ENCODE data around the gene TFEB. TPM values are rescaled to one million over a fixed set of nuclear protein-coding genes. Genes with fewer than 3 reads are reported as not detected.

TFEB gene
- total RNA-seq, 1 experiment from 2014 or later, result 1.8 TPM

DNA sequence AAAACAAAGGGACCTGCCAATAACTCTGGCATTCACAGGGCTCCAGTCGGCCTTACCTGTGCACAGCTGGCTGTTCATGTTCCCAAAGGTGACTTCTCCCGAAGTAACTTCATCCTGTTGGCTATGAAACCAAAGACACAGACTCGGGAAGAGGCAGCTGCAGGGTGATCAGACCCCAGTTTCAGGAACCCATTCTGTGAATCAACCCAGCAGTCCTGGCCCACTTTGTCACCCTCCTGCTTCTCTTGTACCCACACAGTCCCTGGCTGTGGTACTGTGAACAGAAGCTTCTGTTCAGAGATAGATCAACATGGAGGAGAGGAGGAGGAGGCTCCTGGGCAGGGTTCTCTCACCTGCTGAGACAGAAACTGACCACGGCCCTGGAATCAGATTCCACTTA lies 20.5 kb upstream of the TFEB start:
- no peaks in the 10 kb centered on the region for H3K9me3 ChIP-seq (ENCODE audit: low read depth, low read length, poor library complexity, severe bottlenecking)
- TF ChIP-seq, protein P1, sequence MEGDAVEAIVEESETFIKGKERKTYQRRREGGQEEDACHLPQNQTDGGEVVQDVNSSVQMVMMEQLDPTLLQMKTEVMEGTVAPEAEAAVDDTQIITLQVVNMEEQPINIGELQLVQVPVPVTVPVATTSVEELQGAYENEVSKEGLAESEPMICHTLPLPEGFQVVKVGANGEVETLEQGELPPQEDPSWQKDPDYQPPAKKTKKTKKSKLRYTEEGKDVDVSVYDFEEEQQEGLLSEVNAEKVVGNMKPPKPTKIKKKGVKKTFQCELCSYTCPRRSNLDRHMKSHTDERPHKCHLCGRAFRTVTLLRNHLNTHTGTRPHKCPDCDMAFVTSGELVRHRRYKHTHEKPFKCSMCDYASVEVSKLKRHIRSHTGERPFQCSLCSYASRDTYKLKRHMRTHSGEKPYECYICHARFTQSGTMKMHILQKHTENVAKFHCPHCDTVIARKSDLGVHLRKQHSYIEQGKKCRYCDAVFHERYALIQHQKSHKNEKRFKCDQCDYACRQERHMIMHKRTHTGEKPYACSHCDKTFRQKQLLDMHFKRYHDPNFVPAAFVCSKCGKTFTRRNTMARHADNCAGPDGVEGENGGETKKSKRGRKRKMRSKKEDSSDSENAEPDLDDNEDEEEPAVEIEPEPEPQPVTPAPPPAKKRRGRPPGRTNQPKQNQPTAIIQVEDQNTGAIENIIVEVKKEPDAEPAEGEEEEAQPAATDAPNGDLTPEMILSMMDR (conservative IDR thresholded peaks at IDR 0.05; ENCODE audit: low read depth, low read length), result no peak
- no peak for TF ChIP-seq EZH2 (IDR thresholded peaks at IDR 0.05; ENCODE audit: borderline replicate concordance, low read depth, low read length, poor library complexity, severe bottlenecking)
- no peak overlapping the region for H3K4me3 ChIP-seq (ENCODE audit: low read depth, low read length, poor library complexity, severe bottlenecking)
- ChIA-PET CTCF (no interaction called here), POLR2A (ENCODE audit: low non-redundant PET) (no interaction called here)
- H3K27me3 ChIP-seq (replicated peaks; ENCODE audit: insufficient read depth, low read depth, low read length, poor library complexity), result no peaks in the 10 kb centered on the region
- no peaks in the 10 kb centered on the region for H3K36me3 ChIP-seq (ENCODE audit: insufficient read depth, low read length, poor library complexity, severe bottlenecking)
- no peaks in the 10 kb centered on the region for H3K4me1 ChIP-seq (ENCODE audit: insufficient read depth, low read length, poor library complexity, severe bottlenecking)
- intact Hi-C loops (cut with micrococcal nuclease; ENCODE audit: unreplicated experiment), result no loop called here
- no peak overlapping the region for H3K27ac ChIP-seq (ENCODE audit: low read depth, low read length, poor library complexity, severe bottlenecking)
- BruUV-seq (replicated peaks), result no TSS peak
- no peak for DNase-seq (ENCODE audit: low spot score)

DNA sequence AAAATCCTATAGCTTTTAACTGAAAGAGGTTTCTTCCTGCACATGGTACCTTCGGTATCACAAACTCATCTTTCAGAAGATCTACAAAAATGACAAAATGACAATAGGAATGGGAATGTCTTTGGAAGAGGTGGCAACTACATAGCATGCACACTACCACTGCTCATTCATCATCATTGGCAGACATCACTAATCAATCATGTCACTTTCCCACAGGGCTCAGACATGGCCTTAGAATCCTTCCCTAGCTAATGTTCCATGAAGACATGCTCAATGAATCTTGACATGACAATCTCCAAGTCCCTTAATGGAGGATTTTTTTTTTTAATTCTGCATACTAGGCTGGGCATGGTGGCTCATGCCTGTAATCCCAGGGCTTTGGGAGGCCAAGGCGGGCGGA lies 15.0 kb upstream of the TFEB start:
- H3K9me3 ChIP-seq (ENCODE audit: low read depth, low read length, poor library complexity, severe bottlenecking), result no peaks in the 10 kb centered on the region
- BruUV-seq (replicated peaks), result no TSS peak
- H3K27ac ChIP-seq (ENCODE audit: low read depth, low read length, poor library complexity, severe bottlenecking), result no peak overlapping the region
- no peaks in the 10 kb centered on the region for H3K27me3 ChIP-seq (replicated peaks; ENCODE audit: insufficient read depth, low read depth, low read length, poor library complexity)
- H3K4me1 ChIP-seq (ENCODE audit: insufficient read depth, low read length, poor library complexity, severe bottlenecking), result no peaks in the 10 kb centered on the region
- TF ChIP-seq, protein P1 (conservative IDR thresholded peaks at IDR 0.05; ENCODE audit: low read depth, low read length), result no peak
- TF ChIP-seq EZH2 (IDR thresholded peaks at IDR 0.05; ENCODE audit: borderline replicate concordance, low read depth, low read length, poor library complexity, severe bottlenecking), result no peak
- H3K4me3 ChIP-seq (ENCODE audit: low read depth, low read length, poor library complexity, severe bottlenecking), result no peak overlapping the region
- no peak for DNase-seq (ENCODE audit: low spot score)
- intact Hi-C loops (cut with micrococcal nuclease; ENCODE audit: unreplicated experiment), result no loop called here
- CTCF ChIA-PET, result no interaction called here
- POLR2A ChIA-PET (ENCODE audit: low non-redundant PET), result no interaction called here
- H3K36me3 ChIP-seq (ENCODE audit: insufficient read depth, low read length, poor library complexity, severe bottlenecking), result no peaks in the 10 kb centered on the region

DNA sequence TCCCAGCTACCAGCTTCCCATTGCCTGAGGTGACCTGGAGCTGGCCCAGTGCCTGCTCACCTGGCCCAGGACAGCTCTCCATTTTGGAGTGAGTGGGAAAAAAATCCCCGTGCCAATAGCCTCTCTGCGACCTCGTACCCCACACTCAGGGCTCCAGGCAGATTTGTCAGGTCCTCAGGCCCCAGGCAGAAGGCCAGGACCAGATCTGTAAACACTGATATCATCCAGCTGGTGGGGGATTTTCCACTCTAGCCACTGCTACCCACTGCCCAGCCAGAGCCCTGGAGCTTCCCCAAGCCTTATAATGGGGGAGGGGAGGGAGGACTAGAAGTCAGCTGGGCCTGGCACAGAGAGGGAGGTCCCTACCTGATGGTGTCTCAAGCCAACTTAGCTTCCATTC lies 13.1 kb upstream of the TFEB start:
- H3K27me3 ChIP-seq (replicated peaks; ENCODE audit: insufficient read depth, low read depth, low read length, poor library complexity), result no peaks in the 10 kb centered on the region
- CTCF ChIA-PET, result interaction anchor here (1.2 kb wide), 1 partner anchor 14 kb away, joined by 5 read pairs; no protein-coding TSS in a partner anchor
- no peak overlapping the region for H3K4me3 ChIP-seq (ENCODE audit: low read depth, low read length, poor library complexity, severe bottlenecking)
- no peaks in the 10 kb centered on the region for H3K4me1 ChIP-seq (ENCODE audit: insufficient read depth, low read length, poor library complexity, severe bottlenecking)
- no peak for DNase-seq (ENCODE audit: low spot score)
- intact Hi-C loops (cut with micrococcal nuclease; ENCODE audit: unreplicated experiment), result no loop called here
- H3K27ac ChIP-seq (ENCODE audit: low read depth, low read length, poor library complexity, severe bottlenecking), result no peak overlapping the region
- no TSS peak for BruUV-seq (replicated peaks)
- POLR2A ChIA-PET (ENCODE audit: low non-redundant PET), result no interaction called here
- H3K9me3 ChIP-seq (ENCODE audit: low read depth, low read length, poor library complexity, severe bottlenecking), result no peaks in the 10 kb centered on the region
- TF ChIP-seq, protein P1 (conservative IDR thresholded peaks at IDR 0.05; ENCODE audit: low read depth, low read length), result no peak
- no peak for TF ChIP-seq EZH2 (IDR thresholded peaks at IDR 0.05; ENCODE audit: borderline replicate concordance, low read depth, low read length, poor library complexity, severe bottlenecking)
- no peaks in the 10 kb centered on the region for H3K36me3 ChIP-seq (ENCODE audit: insufficient read depth, low read length, poor library complexity, severe bottlenecking)
